HepG2 (cell line): Measurements from ENCODE around the gene FBXL7. TPM values are rescaled to one million over a fixed set of nuclear protein-coding genes. Genes with fewer than 3 reads are reported as not detected.

Source experiments
- ATAC-seq: fragments of 200-7000 bp; cut with Tn5 transposase; 3 replicates; pipeline ENCODE4 v1.9.1; 2020; ENCODE audit warnings: mild to moderate bottlenecking, moderate library complexity
- BruUV-seq: library from RNA; stranded (reverse); fragments of 400-500 nt; replicated peaks from 2 replicates; lab custom pipeline; 2021; lab: Mats Ljungman, UMichigan
- CTCF ChIA-PET: fragments of 300-600 bp; formaldehyde crosslinking; extraction: SDS; loops from one replicate; lab custom pipeline; 2021; ENCODE audit warnings: low total read pairs, inconsistent platforms, low intra/inter-chr PET ratio; lab: Yijun Ruan, JAX
- POLR2A ChIA-PET: fragments of 350-600 bp; sonication (Branson Sonifier 250); formaldehyde crosslinking; loops from one replicate; lab custom pipeline; 2020; ENCODE audit warnings: antibody characterized with exemption, inconsistent platforms; lab: Yijun Ruan, JAX
- DNase-seq: peaks from one replicate; pipeline ENCODE4 v3.0.0-alpha.2; 2015; ENCODE audit warnings: low spot score
- FAIRE-seq: peaks from 3 replicates; lab custom pipeline; 2011; peaks lifted over from hg19 to GRCh38; lab: Jason Lieb, UNC
- H2AFZ ChIP-seq: one replicate; pipeline ENCODE4 v1.6.1; 2011; ENCODE audit warnings: low read length, inconsistent platforms
- H3K27ac ChIP-seq: fragments of 300-600 bp; 3 replicates; pipeline ENCODE4 v1.8.0; 2011; ENCODE audit warnings: mixed run types, mild to moderate bottlenecking, mixed read lengths, low read length, inconsistent platforms; ENCODE audit not compliant: insufficient read depth; ENCODE audit errors: extremely low read length
- H3K27me3 ChIP-seq, 2 experiments: fragments of 200-600 bp in 1 of 2; 2 replicates in 1 of 2; 3 replicates in 1 of 2; pipeline versions ENCODE4 v1.6.0 to v1.8.0; 2011; ENCODE audit warnings: low read length in 2 of 2, mild to moderate bottlenecking in 2 of 2, moderate library complexity in 2 of 2, inconsistent platforms in 1 of 2; ENCODE audit not compliant: insufficient read depth in 2 of 2, control insufficient read depth in 1 of 2
- H3K36me3 ChIP-seq, 2 experiments: fragments of 200-600 bp in 1 of 2; replicated peaks in 1 of 2; 2 replicates in 1 of 2; 3 replicates in 1 of 2; pipeline versions ENCODE4 v1.5.1 to v1.8.0; 2011; ENCODE audit warnings: low read length in 2 of 2, inconsistent platforms in 1 of 2; ENCODE audit not compliant: insufficient read depth in 2 of 2, control insufficient read depth in 1 of 2
- H3K4me1 ChIP-seq: 2 replicates; pipeline ENCODE4 v1.5.1; 2012; ENCODE audit warnings: low read length, inconsistent platforms; ENCODE audit not compliant: insufficient read depth
- H3K4me2 ChIP-seq: 2 replicates; pipeline ENCODE4 v1.6.0; 2011; ENCODE audit warnings: low read depth, low read length, inconsistent platforms
- H3K4me3 ChIP-seq, 3 experiments: fragments of 200-600 bp in 1 of 3; sonication (generic), shearing (Covaris generic) in 1 of 3; replicated peaks in 1 of 3; 2 replicates each; pipeline ENCODE4 v1.5.1; 2011 to 2016; ENCODE audit warnings: low read length in 3 of 3, inconsistent platforms in 2 of 3, low read depth in 2 of 3, mild to moderate bottlenecking in 2 of 3, control low read depth in 1 of 3, mixed read lengths in 1 of 3; ENCODE audit not compliant: insufficient read depth in 1 of 3
- H3K79me2 ChIP-seq: one replicate; pipeline ENCODE4 v1.6.1; 2011; ENCODE audit warnings: low read length, inconsistent platforms; ENCODE audit not compliant: insufficient read depth
- H3K9ac ChIP-seq: 2 replicates; pipeline ENCODE4 v1.6.0; 2011; ENCODE audit warnings: mild to moderate bottlenecking, low read depth, low read length, inconsistent platforms; ENCODE audit not compliant: insufficient read depth
- H3K9me3 ChIP-seq: 2 replicates; pipeline ENCODE4 v1.5.1; 2012; ENCODE audit warnings: mild to moderate bottlenecking, low read length
- H4K20me1 ChIP-seq: 2 replicates; pipeline ENCODE4 v1.6.0; 2011; ENCODE audit warnings: inconsistent platforms, mild to moderate bottlenecking, low read length, moderate library complexity; ENCODE audit not compliant: insufficient read depth
- CEBPB ChIP-seq: IDR thresholded peaks from 2 replicates; pipeline ENCODE4 v1.6.1; 2011; ENCODE audit warnings: low read depth, low read length, improper control_type of control experiment, borderline replicate concordance
- CEBPG ChIP-seq: IDR thresholded peaks from 2 replicates; pipeline ENCODE4 v1.6.1; 2016
- HNRNPH1 ChIP-seq: fragments of 200-400 bp; formaldehyde crosslinking; optimal IDR thresholded peaks from 2 replicates; pipeline ENCODE3; 2017; ENCODE audit warnings: mild to moderate bottlenecking, low read depth, low read length
- ZNF136 ChIP-seq: sonication (generic); formaldehyde crosslinking; IDR thresholded peaks from 2 replicates; pipeline ENCODE4 v1.8.1; 2022; ENCODE audit warnings: low read depth, mild to moderate bottlenecking, moderate library complexity, missing genetic modification reagents
- ZNF652 ChIP-seq: IDR thresholded peaks from 2 replicates; pipeline ENCODE4 v1.6.1; 2016; ENCODE audit warnings: low read depth, borderline replicate concordance
- WGBS: methylation state at CpG from one replicate; pipeline ENCODE4 v1.1.6; 2017; ENCODE audit warnings: low lambda C conversion rate; 5-methylcytosine and 5-hydroxymethylcytosine counted together
- in situ Hi-C: cut with HindIII; loops from 2 replicates; pipeline ENCODE4 v1.10.0; 2017; ENCODE audit warnings: low pct_unique_long_range_greater_than_20kb; ENCODE audit not compliant: extremely low pct_ligation_motif_present
- intact Hi-C: fragments of 100-400 bp; cut with micrococcal nuclease; formaldehyde crosslinking; loops from one replicate; pipeline ENCODE4 v1.10.0; 2022; ENCODE audit not compliant: unreplicated experiment
- polyA plus RNA-seq, 8 experiments: library from polyadenylated mRNA; depleted of rRNA in 3 of 8; stranded (reverse) in 7 of 8; unstranded in 1 of 8; fragments of >200 nt; fragmentation: Illumina TruSeq in 4 of 8; extraction: Trizol in 4 of 8; gene quantifications; 2 replicates each; pipeline versions ENCODE4 v1.2.1 to v1.2.3, GENCODE V29; 2011 to 2016; ENCODE audit warnings: low read depth in 4 of 8, missing spikeins in 1 of 8, mixed read lengths in 1 of 8; ENCODE audit not compliant: insufficient read depth in 1 of 8
- total RNA-seq, 5 experiments: library from RNA; depleted of rRNA; stranded (reverse); fragments of >200 nt; fragmentation: Illumina TruSeq; extraction: Trizol; gene quantifications; 2 replicates each; pipeline ENCODE4 v1.2.3, GENCODE V29; 2016; ENCODE audit warnings: low read depth in 1 of 5
- TF ChIP-seq, protein P1 (sequence below): sonication (generic); formaldehyde crosslinking; IDR thresholded peaks from 2 replicates; pipeline ENCODE4 v1.8.1; 2023; ENCODE audit warnings: mild to moderate bottlenecking, missing genetic modification reagents, borderline replicate concordance

The FBXL7 gene
- total and polyA plus RNA-seq, 2 of the 13 experiments (the other 11 are each of a cell fraction or from before 2014, with no cell fraction given): 0.07 TPM; not detected in 1

DNA sequence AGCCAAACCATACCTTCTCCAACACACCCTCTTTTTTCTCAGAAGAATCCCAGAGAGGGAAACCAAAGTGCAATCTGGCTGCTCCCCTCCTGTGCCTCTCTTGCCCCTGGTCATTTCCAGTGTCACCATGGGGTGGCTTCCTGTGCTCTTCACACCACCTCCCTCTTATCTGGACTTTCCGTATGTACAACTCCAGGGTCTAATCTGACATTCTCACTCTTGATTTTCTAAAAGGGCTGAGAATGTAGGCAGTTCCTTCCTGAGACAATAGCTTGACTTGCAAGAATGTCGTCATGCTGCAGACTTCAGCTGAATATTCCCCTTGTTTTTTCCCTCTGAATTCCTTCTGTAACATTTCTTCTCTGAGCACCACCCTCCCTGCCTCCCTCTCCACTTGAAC is 110.2 kb downstream of the FBXL7 start (continued):
- TF ChIP-seq, protein P1, sequence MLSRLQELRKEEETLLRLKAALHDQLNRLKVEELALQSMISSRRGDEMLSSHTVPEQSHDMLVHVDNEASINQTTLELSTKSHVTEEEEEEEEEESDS (CRISPR knock-in tag): no peak
- no peak for TF ChIP-seq HNRNPH1
- TF ChIP-seq, all 625 proteins: peak for 0

DNA sequence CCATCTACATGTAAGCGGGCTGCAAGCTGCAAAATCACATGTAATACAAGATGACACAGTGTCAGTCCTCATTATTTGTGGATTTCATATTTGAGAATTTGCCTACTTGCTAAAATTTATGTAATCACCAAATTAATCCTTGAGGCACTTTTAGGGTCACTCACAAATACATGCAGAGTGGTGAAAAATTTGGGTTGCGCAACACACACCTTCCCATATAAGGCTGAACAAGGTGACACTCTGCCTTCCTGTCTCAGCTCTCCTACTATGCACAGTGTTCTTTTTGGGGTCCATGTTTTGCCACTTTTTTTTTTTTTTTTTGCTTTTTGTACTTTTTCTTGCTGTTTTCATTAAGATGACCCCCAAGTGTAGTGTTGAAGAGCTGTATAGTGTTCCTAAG is 111.0 kb downstream of the FBXL7 start:
- Histone ChIP-seq H2AFZ (no peak overlapping the region), H3K4me2 (no peak overlapping the region), H3K27me3 (no peaks in the 10 kb centered on the region), H3K9me3 (peaks cover 5% of the 10 kb centered on the region; the same call in 1 of the 2 replicates), H3K79me2 (no peaks in the 10 kb centered on the region), H3K9ac (no peak overlapping the region), H3K4me3 (no peak overlapping the region), H3K4me1 (no peaks in the 10 kb centered on the region), H3K27ac (no peak overlapping the region), H4K20me1 (no peaks in the 10 kb centered on the region), H3K36me3 (no peaks in the 10 kb centered on the region)
- ChIA-PET CTCF (no interaction called here), POLR2A (no interaction called here)
- TF ChIP-seq ZNF136: no peak
- TF ChIP-seq CEBPB: peak; percentile 79
- TF ChIP-seq CEBPG (CRISPR knock-in tag): peak; percentile 35; the same call in 1 of the 2 replicates
- in situ Hi-C loops (no loop called here), intact Hi-C loops (no loop called here)
- ATAC-seq (no peak), FAIRE-seq (no peak), DNase-seq (no peak)
- 38% methylated on average over 2 of the region's 2 CpGs for WGBS
- no TSS peak for BruUV-seq

DNA sequence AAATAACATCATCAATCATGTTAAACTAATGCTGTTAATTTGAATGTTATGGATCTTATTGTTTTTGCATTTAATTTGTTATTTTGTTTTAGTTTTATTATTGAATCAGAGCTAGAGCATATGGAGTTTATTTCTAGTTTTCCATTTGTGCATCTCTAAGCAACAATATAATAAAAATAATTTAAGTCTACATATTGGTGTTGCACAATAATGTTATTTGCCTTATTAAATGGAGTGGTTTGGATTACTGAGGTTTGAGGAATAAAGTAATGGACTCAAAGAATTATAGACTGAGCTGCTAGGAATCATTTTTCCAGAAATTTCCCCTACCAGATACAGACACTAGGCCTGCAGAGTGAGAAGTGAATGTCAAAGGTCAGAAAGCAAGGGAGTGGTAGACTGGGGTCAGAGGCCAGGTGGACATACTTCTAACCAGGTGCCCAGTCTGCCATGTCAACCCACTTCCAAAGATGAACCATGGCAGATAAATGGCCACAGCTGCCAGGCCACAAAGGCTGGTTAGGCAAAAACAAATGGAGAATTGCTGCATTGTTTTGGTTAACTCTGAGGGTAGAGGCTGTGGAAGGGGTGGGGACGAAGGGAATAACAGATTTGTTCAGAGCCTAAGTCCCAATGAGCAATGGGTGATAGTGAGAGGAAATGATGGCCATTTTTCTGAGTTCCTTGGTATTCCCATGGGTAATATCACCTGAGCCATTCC is 113.1 kb downstream of the FBXL7 start:
- Histone ChIP-seq H3K4me2 (no peak overlapping the region), H3K79me2 (no peaks in the 10 kb centered on the region), H2AFZ (no peak overlapping the region), H3K27ac (no peak overlapping the region), H3K9me3 (peaks cover 5% of the 10 kb centered on the region; the same call in 1 of the 2 replicates), H3K9ac (no peak overlapping the region), H3K36me3 (no peaks in the 10 kb centered on the region), H4K20me1 (no peaks in the 10 kb centered on the region), H3K4me1 (no peaks in the 10 kb centered on the region), H3K27me3 (no peaks in the 10 kb centered on the region), H3K4me3 (no peak overlapping the region)
- ATAC-seq (no peak), FAIRE-seq (no peak), DNase-seq (no peak)
- in situ Hi-C loops (no loop called here), intact Hi-C loops (no loop called here)
- ChIA-PET CTCF (no interaction called here), POLR2A (no interaction called here)
- WGBS: 0% methylated on average over 1 of the region's 1 CpG
- no TSS peak for BruUV-seq
- TF ChIP-seq CEBPB (peak; percentile 22; the same call in 1 of the 2 replicates), ZNF652 (CRISPR knock-in tag) (no peak)
